NCI-H2227 treated with DMSO at 0.1 percent for 48 hours (cell line): ENCODE measurements around the gene EPB41L4B.

Source experiments
- DNase-seq: peaks from one replicate; lab custom pipeline; 2025; lab: John Stamatoyannopoulos, UW

EPB41L4B gene

DNA sequence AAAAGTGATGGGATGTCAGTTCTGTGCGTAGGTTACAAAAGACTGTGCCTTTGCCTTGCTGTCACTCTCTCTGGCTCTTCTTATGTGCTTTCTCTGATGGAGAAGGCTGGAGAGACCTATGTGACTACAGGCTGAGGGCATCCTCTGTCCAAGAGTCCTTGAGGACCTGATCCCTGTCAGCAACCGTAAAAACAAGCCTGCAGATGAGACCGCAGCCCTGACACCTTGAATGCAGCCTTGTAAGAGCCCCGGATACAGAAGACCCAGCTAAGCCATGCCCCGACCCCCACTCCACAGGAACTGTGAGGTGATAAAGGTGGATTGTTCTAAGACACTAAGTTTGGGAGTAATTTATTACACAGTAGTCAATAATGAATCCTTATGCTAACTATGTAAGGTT lies 121.2 kb downstream of the EPB41L4B start:
- no peak for DNase-seq

DNA sequence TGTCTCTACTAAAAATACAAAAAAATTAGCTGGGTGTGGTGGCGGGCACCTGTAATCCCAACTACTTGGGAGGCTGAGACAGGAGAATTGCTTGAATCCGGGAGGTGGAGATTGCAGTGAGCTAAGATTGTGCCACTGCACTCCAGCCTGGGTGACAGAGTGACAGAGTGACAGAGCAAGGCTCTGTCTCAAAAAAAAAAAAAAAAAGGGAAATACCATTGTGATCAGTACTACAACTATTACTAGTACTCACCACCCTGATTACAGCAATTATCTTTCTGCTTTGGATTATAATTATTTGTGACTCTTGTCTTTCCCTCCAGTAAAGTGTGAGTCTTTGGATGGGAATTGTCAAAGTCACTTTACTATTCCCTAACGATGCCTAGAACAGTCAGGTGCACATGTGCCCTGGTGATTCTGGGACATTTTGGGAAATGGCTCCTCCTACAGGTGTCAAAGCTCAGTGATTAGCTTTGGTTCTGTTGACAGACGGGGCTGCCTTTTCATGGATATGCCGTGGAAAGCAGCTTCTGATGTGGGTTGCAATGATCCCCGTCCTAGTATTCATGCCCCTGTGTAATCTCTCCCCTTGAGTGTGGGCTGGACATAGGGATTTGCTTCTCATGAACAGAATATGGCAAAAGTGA lies 122.0 kb downstream of the EPB41L4B start:
- DNase-seq, result no peak

DNA sequence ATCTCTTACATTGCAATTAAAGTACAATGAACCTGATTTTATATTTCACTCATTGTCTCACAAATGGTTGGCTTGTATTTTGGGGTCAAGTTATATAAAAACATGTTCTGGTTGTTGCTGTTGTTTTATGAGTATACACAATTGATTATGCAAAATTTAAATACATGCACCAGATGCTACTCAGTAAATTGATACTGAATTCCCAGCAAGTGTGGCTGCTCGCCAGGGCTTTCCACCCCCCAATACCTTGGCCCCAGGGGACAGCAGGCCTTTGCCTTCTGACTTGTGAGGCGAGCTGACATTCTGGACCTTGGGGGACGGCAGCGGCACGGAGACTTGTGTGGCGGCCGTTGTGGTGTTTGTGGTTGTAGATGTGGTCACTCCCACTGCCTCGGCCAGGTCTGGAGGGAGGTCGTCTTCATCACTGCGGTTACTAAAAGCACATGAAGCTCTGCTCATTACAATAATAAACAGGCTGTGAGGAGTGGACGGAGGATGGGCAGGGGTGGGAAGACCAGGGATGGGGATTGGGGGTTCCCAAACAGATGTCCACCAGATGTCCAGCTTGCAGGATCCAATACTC lies 126.8 kb downstream of the EPB41L4B start:
- no peak for DNase-seq

DNA sequence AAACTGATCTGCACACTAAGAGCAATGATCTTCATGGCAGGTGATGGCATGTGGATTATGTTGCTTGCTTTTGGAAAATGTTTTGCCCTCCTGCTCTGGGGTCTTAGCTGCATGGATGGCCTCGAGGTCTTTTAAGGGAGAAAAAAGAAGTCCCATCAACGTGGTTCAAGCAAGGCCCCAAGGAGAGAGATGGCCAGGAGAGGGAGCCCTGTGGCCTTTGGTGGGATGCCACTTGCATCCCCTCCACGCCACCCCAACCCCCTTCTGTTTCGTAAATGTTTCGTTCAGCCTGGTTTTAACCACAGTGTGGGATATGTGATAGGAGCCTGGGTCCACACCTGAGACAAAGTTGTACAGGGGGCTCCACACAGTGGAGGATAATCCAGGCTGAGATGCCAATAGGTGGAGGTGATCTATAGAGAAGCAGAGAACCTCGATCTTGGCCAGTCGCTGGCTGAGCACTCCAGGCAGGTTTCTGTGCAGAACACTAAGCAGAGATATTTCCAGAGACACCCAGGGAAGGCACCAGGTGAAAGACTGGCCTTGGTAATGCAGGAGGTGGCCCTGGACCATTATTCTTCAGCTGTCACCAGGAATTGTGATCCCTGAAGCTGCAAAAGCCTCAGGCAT lies 128.0 kb downstream of the EPB41L4B start:
- DNase-seq, result no peak

DNA sequence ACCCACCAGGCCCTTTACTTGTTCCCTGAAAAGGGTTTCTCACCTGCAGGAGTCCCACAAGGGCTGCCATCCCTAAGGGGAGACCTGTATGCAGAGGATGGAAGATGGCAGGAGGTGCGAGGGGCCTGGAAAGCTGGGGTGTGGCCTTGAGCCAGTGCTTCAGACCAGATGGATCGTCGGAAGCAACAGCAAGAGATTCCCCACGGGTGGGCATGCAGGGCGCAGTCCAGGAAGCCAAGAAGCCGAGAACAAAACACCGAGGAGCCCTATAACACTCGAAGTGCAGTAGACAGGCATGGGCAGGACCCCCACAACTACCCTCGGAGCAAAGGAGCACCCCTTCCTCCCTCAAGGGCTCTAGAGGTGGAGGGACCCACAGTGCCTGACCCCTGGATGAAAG lies 129.1 kb downstream of the EPB41L4B start:
- no peak for DNase-seq

DNA sequence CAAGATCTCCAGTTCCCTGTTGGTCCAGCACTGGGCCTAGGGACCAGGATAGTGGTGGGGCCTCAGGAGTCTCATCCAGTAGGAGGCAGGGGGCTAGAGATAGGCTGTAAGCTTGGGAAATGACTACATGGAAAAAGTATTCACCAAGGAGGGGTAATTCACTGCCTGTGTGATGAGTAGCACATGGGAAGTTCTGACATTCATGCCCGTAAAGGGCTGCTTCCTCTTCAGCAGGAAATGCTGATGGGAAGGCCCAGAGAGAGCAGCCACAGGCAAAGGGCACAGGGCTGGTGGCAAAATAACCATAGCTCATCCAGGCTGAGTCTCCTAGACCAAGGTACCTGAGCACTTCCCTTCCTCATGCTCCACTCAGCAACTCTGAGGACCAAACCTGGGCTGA lies 130.7 kb downstream of the EPB41L4B start:
- DNase-seq, result no peak

DNA sequence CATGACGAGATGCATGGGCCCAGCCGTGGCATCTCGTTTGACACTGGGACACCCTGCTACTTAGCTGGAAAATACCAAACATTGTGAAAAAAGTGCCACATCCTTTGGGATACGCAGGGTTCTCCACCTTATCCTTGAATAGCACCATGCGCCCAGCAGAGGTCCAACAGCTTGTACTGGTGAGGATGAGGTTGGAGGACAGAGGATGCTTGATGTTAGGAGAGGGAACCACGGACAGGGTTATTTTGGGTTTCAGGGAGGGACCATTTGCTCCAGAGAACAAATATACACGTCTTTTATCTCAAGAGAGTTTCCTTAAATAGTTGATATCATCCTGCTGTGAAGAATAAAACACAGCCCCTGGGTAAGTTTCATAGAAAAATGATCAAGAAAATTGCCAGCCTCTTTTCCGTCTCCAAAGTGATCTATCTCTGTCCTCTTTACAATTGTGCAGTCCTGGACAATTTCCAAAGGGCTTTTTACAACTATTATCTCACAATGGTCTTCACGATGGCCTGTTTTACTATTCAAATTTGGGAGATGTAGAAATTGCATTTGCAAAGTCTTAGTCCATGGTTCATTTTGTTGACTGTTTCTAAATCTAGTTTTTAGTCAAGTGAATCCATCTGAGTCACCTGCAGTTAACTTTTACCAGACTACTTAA lies 133.9 kb downstream of the EPB41L4B start:
- DNase-seq, result peak; percentile 22

DNA sequence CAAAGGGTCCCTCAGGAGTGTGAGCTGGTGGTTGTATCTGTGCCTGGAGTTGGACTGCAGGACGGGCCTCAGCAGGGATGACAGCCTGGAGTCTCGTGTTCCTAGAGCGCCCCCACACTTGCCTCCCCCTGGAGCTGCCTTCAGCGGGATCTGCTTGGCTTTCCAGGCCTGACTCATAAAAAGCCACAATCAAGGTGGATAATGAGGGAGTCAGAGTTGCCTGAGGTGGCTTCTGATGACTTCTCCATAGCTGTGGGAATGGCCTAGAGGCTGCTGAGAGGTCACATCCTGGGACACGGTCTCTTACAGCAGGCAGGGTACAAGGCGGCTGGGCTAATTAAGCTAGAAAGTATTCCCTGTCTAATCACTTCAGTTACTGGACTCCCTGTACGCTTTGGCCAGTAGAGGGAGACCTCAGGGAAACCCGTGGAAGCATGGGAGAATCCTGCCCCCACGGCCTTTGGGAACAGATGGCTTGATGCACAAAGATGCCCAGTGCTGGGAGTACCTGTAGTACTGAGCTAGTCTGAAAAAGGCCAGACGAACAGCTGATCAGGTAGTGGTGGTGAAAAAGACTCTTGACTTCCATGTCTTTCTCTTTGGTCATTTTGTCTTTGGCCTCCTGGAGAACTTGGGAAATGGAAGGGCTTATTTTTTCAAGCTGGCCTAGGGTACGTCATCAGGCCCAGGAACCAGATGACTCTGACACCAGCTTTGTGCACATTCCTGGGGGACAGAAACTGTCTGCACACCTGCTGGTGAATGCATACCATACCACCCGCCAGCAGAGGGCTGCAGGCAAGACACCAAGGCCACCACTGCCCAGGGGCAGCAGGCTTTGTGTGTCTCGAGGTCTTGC lies 137.7 kb downstream of the EPB41L4B start:
- no peak for DNase-seq

DNA sequence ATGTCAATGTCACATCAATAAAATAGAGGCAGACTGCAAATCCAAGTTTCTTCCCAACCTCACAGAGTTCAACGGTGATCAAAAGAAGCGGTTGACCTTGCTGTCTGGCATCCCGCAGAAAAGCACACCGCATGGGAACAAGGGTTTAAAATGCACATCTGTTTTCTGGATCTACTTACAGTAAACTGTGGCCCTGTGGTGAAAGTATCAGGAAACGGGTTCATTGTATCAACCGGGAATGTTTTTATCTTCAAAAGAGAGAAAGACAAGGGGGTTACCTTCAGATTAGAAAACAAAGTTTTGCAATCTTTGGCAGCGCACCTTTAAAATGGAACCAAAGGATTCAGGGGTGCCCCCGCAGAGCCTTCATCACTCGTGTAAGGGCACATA lies 138.3 kb downstream of the EPB41L4B start:
- DNase-seq, result no peak

DNA sequence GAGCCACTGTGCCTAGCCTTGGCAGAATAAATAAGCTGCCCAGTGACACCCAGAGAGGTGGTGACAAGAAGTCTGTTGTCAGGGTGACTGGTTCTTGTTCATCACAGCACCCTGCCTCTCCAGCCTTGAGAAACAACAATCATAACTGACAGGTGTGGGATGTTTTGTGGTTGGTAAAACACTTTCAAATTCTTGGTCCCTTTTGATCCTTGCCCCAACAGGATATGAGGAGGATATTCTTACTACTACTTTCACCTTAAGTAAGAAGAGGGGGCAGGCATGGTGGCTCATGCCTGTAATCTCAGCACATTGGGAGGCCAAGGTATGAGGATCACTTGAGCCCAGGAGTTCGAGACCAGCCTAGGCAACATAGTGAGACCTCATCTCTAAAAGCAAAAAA lies 139.6 kb downstream of the EPB41L4B start:
- DNase-seq, result no peak

DNA sequence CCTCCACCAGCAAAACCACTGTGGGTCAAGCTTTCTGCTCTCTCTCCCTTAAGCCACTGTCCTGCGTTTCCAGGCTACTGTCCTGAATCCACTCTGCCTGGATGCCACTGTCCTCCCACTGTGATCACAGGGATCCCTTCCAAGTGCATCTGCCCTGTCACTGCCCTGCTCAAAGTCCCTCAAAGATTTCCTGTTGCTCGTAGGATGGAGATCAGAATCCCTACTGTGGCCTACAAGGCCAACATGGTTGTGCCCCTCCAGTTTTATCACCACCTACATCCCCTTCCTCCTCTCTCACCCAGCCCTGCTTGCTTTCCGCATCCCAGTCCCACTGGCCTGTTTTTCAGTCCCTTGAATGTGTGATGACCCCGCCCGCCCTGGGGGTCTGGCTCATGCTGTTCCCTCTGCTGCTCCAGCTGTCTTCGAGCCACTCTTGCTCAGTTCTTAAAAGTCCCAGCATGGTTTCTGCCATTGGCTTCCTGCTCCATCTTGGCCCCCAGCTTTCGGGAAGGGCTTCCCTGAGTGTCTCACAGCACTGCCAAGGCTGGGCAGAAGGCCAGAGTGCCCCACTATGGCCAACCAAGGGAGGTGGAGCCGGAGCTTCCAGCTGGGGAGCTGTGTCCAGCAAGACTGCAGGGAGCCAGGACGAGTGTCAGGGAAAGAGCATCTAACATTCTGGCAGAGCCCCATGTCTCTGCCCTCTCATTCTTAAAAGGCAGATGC lies 140.9 kb downstream of the EPB41L4B start:
- no peak for DNase-seq

DNA sequence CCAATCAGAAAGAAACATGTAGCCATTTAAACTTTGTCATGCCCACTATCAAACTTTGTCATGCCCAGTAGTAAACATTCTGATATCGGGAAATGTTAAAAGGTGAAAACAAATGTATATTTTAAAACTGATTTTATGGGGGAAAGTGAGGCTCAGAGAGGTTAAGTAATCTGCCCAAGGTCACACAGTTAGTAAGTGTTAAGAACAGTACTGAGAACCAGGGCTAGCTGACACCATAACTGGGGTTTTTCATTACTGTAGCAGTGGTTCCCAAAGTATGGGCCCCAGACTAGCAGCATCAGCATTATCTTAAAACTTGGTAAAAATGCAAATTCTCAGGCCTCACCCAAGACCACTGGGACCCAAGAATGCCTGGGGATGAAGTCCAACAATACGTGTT lies 143.9 kb downstream of the EPB41L4B start:
- DNase-seq, result no peak

DNA sequence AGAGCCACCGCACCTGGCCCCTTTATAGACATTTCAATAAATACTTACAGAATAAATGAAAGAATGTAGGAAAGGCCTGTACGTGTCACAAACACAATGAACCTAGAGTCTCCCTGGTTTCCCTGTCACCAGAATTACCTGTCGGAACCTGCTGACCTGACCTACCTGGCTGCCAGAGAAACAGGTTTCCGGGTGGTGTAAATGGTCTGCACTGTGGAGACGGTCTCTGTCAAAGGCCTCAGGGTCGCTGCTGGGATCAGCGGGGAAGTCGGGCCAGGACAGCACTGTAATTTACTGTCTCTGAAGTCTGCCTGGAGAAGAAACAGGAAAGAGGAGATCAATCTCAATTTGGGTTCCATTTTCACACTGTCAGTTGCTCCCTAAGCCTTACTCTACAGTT lies 144.5 kb downstream of the EPB41L4B start:
- no peak for DNase-seq

DNA sequence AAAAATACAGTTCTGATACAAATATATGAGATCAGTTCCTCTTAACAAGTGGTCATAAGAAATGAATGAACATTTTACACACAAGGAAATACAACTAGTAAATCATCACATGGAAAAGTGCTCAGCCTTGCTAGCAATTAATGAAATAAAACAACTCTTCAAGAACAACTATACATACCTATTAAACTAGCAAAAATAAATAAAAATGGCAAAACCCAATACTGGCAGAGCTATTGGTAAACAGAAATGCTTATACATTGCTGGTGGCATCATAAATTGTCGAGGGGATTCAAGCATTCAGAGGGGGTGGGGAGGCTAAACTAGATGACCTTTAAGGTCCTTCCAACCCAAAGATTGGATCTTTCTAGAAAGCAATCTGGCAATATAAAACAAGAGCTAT lies 147.9 kb downstream of the EPB41L4B start:
- DNase-seq, result no peak

DNA sequence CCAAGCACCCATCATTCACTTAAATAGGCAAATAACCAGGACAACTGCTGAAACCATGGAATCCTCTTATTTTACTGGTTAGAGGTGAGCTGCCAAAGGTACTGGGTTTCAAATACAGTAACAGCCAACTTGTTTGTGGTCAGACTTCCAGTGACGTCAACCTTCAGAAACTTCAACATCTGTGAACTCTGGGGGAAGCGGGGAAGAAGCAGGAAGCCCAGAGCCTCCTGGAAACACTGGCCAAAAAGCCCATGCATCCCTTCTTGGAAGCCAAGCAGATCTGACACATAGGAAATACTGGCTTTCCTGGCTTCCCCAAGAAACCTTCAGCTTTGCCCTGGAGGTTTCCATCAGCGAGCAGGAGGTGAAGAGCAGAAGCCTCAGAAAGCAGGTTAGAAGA lies 148.9 kb downstream of the EPB41L4B start:
- no peak for DNase-seq

DNA sequence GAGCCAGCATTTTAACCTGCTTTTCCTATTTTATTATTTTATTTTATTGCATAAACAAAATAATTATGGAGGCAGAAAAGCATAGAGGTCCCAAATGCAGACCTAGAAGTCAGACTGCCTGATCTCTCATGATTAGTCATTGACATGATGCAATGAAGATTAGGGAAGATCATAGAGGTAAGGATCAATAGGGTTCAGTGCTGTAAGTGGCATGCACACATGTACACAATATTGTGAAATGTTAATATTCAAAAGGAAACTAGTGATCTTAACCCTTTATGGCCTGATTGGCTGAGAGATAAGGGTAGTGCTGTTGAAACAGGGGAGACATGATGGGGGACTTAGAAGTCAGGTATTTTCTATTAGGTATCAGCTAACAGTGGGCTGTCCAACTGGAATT lies 152.7 kb downstream of the EPB41L4B start:
- DNase-seq, result no peak

DNA sequence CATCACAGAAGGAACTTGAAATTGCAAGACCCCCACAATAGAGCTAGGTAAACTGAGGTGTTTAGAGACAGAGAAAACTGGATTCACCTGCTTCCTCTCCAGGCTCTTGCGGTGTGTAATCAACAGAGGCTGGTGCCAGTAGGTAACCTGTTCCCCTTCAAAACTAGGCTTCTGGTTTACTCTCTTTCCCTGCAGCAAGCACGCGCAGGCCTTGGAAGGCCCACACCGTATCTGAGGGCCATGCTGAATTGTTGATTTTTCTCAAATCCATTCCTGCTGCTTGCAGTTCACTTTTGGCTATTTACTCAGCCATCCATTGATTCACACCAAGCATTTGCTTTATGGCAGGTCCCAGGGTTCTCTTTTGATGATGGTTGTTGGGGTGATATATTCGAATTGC lies 153.1 kb downstream of the EPB41L4B start:
- no peak for DNase-seq

DNA sequence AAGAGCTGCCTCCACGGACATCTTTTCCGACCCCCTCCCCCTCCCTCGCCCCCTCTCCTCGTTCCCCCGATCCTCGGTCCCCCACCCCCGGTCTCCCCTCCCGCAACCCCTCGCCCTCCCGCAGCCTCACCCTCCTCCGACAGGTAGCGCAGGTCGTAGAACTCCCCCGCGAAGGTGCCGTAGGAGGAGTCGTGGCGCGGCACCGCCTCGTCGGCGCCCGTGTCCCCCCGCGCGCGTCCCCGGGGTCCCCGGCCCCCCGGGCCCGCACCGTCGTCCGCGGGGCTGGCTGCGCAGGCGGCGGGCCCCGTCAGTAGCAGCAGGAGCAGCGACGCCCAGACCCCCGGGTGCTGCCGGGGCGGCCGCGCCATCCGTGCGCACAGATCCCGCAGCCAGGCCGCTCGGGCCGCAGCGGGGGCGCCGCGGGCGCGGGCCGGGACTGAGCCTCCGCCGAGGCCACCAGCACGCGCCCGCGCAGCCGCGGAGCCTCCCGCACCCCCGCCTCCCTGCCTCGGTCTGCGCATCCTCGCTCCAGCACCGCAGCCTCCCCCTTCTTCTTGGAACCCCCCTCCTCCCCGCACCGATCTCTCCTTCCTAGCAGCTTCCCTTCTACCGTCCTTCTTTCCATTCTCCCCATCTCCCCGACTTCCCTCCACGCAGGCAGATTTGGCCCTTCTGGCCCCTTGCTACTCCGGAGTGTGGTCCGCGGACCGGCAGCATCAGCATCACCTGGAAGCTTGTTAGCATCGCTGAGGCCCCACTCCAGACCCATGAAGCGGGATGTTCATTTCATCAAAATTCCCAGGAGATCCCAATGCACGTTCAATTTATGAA lies 153.9 kb downstream of the EPB41L4B start, which contains the start of gene FRRS1L:
Gene FRRS1L, minus strand, starts transcription at position 479 of the 831 bp plus-strand sequence. Its CDS starts 111 bp downstream, at position 368.
- DNase-seq, result peak; percentile 38

DNA sequence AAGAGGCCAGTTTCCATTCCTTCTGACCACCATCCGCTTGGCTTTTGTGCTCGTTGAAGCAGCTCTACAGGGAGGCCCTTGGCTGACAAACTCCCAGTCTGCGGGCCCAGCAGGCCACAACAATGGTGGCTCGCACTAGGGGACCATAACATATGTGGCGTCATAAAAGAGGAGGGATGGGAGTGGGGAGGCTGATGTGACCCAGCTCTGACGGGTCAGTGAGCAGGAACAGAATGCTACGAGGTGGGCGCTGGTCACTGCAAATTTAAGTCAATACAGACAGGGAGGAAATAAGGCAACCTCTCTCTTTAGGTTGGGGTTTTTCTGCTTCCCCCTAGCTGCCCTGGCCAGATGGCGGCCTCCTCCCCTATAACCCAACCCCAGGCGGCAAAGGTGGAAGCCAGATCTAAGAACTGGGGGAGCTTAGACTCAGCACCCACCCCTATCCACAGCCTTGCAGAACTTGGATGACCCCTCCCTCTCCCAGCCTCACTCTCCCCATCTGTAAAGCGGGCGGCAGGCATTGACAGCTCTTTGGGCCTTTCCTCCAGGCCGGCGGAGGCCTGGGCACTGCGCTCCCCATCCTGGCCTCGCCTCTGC lies 154.6 kb downstream of the EPB41L4B start:
- DNase-seq, result no peak

DNA sequence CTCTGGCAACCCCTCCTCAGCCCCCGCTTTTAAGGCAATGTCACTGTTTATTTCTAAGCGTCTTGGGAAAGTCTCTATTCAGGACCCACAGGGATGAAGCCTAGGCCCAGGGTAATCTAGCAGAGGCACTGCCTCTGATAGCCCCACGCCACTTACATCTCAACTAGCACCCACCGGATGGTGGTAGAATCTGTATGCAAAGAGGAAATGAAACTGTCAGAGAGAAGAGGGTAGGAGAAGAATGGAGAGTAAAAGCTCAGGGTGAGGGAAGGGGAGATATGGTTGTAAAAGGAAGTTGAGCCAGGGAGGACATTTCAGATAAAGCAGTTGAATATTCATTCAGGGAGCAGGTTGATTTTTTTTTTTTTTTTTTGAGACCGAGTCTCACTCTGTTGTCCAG lies 156.8 kb downstream of the EPB41L4B start:
- DNase-seq, result no peak
